Neural progenitor cell (in vitro differentiated cells): ENCODE measurements around the gene SMOC2. TPM values are rescaled to one million over a fixed set of nuclear protein-coding genes. Genes with fewer than 3 reads are reported as not detected.

Experiments used
- DNase-seq: peaks from one replicate; pipeline ENCODE4 v3.0.0-alpha.2; 2016; ENCODE audit warnings: low spot score
- H2AFZ ChIP-seq: fragments of 200-600 bp; sonication (generic); replicated peaks from 2 replicates; pipeline ENCODE4 v1.6.1; 2016; ENCODE audit warnings: antibody characterized with exemption
- H3F3A ChIP-seq: fragments of 200-600 bp; sonication (generic); 2 replicates; pipeline ENCODE4 v1.6.1; 2016; ENCODE audit warnings: antibody characterized with exemption, low read depth
- H3K27ac ChIP-seq: fragments of 200-600 bp; sonication (generic); 2 replicates; pipeline ENCODE4 v1.5.1; 2016; ENCODE audit warnings: mild to moderate bottlenecking
- H3K27me3 ChIP-seq: fragments of 200-600 bp; sonication (generic); 2 replicates; pipeline ENCODE4 v1.6.1; 2016; ENCODE audit warnings: mild to moderate bottlenecking, moderate library complexity
- H3K36me3 ChIP-seq: fragments of 200-600 bp; sonication (generic); 2 replicates; pipeline ENCODE4 v1.5.1; 2016
- H3K4me1 ChIP-seq: fragments of 200-600 bp; sonication (generic); 2 replicates; pipeline ENCODE4 v1.6.1; 2016; ENCODE audit warnings: mixed run types
- H3K4me2 ChIP-seq: fragments of 200-600 bp; sonication (generic); 2 replicates; pipeline ENCODE4 v1.6.1; 2016
- H3K4me3 ChIP-seq: fragments of 200-600 bp; sonication (generic); 2 replicates; pipeline ENCODE4 v1.5.1; 2016
- H3K79me2 ChIP-seq: fragments of 200-600 bp; sonication (generic); 2 replicates; pipeline ENCODE4 v1.6.1; 2016; ENCODE audit warnings: low read depth
- H3K9ac ChIP-seq: fragments of 200-600 bp; sonication (generic); 2 replicates; pipeline ENCODE4 v1.6.1; 2016
- H3K9me3 ChIP-seq: fragments of 200-600 bp; sonication (generic); 2 replicates; pipeline ENCODE4 v1.5.1; 2016; ENCODE audit warnings: low read depth
- H4K20me1 ChIP-seq: fragments of 200-600 bp; sonication (generic); 2 replicates; pipeline ENCODE4 v1.6.1; 2016; ENCODE audit warnings: low read depth
- H3K27ac Mint-ChIP-seq: 3 replicates; pipeline ENCODE4 v1.8.0; 2021; ENCODE audit warnings: mixed read lengths
- H3K27me3 Mint-ChIP-seq: 2 replicates; pipeline ENCODE4 v1.8.0; 2022; ENCODE audit warnings: low read depth, mild to moderate bottlenecking, inconsistent platforms, moderate library complexity, mixed read lengths; ENCODE audit not compliant: insufficient read depth
- H3K36me3 Mint-ChIP-seq: 3 replicates; pipeline ENCODE4 v1.8.0; 2021; ENCODE audit warnings: mixed read lengths
- H3K4me1 Mint-ChIP-seq: 3 replicates; pipeline ENCODE4 v1.8.0; 2021; ENCODE audit warnings: mixed read lengths
- H3K4me3 Mint-ChIP-seq: 3 replicates; pipeline ENCODE4 v1.8.0; 2021; ENCODE audit warnings: mild to moderate bottlenecking, moderate library complexity, mixed read lengths
- H3K9me3 Mint-ChIP-seq: 3 replicates; pipeline ENCODE4 v1.8.0; 2020; ENCODE audit warnings: mixed read lengths
- EZH2 ChIP-seq: fragments of 200-600 bp; sonication (generic); IDR thresholded peaks from 2 replicates; pipeline ENCODE4 v1.6.1; 2017; ENCODE audit warnings: antibody characterized with exemption, mild to moderate bottlenecking, moderate library complexity
- EZH2phosphoT487 ChIP-seq: fragments of 200-600 bp; sonication (generic); IDR thresholded peaks from 2 replicates; pipeline ENCODE4 v1.6.1; 2017; ENCODE audit warnings: antibody characterized with exemption
- total RNA-seq: library from RNA; depleted of rRNA; stranded (reverse); fragments of >200 nt; gene quantifications from 2 replicates; pipeline ENCODE4 v1.2.3, GENCODE V29; 2015; ENCODE audit warnings: low replicate concordance
- TF ChIP-seq, protein P1 (sequence below): fragments of 200-600 bp; sonication (generic); IDR thresholded peaks from 2 replicates; pipeline ENCODE4 v1.5.1; 2017; ENCODE audit warnings: antibody characterized with exemption, mild to moderate bottlenecking

SMOC2 gene
- total RNA-seq, 1 donor from 2014 or later: 0.75 TPM

DNA sequence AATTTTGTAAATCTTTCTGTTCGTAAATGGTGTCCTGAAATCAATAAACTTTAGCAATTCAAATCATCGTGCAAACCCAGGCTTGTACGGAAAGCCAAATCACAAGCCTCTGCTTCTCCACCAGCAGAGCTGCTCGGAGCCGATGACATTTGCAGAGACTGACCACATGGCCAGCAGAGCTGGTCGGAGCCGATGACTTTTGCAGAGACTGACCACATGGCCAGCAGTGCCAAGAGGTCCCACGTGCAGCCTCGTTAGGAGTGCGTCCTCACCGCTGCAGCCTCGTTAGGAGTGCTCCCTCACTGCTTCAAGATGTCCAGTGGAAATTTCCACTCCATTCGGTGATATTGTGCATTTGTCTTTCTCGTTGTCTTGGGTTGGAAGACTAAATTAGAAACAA, 28.5 kb downstream of the SMOC2 start:
- Histone ChIP-seq H3K36me3 (no peaks in the 10 kb centered on the region), H3F3A (no peaks in the 10 kb centered on the region), H4K20me1 (no peaks in the 10 kb centered on the region), H3K27me3 (no peaks in the 10 kb centered on the region), H3K79me2 (no peaks in the 10 kb centered on the region), H3K27ac (no peak overlapping the region), H3K4me1 (peaks cover 9% of the 10 kb centered on the region), H3K4me3 (no peak overlapping the region), H2AFZ (no peak overlapping the region), H3K9ac (no peak overlapping the region), H3K4me2 (no peak overlapping the region), H3K9me3 (no peaks in the 10 kb centered on the region)
- Mint-ChIP-seq H3K9me3 (no peaks in the 10 kb centered on the region), H3K36me3 (no peaks in the 10 kb centered on the region), H3K4me1 (peaks cover 14% of the 10 kb centered on the region), H3K4me3 (no peak overlapping the region), H3K27ac (no peak overlapping the region), H3K27me3 (peaks cover 10% of the 10 kb centered on the region)
- TF ChIP-seq EZH2phosphoT487: no peak
- TF ChIP-seq EZH2: no peak
- TF ChIP-seq, protein P1, sequence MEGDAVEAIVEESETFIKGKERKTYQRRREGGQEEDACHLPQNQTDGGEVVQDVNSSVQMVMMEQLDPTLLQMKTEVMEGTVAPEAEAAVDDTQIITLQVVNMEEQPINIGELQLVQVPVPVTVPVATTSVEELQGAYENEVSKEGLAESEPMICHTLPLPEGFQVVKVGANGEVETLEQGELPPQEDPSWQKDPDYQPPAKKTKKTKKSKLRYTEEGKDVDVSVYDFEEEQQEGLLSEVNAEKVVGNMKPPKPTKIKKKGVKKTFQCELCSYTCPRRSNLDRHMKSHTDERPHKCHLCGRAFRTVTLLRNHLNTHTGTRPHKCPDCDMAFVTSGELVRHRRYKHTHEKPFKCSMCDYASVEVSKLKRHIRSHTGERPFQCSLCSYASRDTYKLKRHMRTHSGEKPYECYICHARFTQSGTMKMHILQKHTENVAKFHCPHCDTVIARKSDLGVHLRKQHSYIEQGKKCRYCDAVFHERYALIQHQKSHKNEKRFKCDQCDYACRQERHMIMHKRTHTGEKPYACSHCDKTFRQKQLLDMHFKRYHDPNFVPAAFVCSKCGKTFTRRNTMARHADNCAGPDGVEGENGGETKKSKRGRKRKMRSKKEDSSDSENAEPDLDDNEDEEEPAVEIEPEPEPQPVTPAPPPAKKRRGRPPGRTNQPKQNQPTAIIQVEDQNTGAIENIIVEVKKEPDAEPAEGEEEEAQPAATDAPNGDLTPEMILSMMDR: no peak
- peak; percentile 25 for DNase-seq

DNA sequence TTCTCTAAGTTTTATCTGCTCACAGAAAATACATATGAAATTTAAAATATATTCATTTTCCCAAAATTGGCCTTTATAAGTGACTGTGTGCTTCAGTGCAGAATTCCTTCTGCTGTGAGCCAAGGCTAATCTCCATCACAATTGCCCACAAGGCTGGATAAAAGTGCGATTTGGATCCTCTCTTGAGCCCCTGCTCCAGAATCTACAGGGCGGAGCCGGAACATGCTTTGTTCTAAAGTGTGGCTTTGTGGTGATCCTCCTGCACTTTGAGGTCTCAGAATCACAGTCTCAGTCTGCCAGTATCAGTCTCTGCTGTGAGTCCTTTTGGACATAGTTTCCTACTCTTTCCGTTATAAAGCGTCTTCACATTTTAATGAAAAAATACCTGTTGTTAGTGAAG, 28.9 kb downstream of the SMOC2 start:
- no peak overlapping the region for H3K4me2 ChIP-seq
- no peak overlapping the region for H3K4me3 ChIP-seq
- no peaks in the 10 kb centered on the region for H4K20me1 ChIP-seq
- H3K9me3 ChIP-seq: no peaks in the 10 kb centered on the region
- no peak overlapping the region for H3K27ac ChIP-seq
- no peak overlapping the region for H3K27ac Mint-ChIP-seq
- peaks cover 10% of the 10 kb centered on the region for H3K27me3 Mint-ChIP-seq
- no peaks in the 10 kb centered on the region for H3K27me3 ChIP-seq
- TF ChIP-seq, protein P1: no peak
- TF ChIP-seq EZH2 (no peak), EZH2phosphoT487 (no peak)
- DNase-seq: peak; percentile 61
- peaks cover 10% of the 10 kb centered on the region for H3K4me1 Mint-ChIP-seq
- no peaks in the 10 kb centered on the region for H3F3A ChIP-seq
- H3K9ac ChIP-seq: no peak overlapping the region
- no peak overlapping the region for H2AFZ ChIP-seq
- H3K4me3 Mint-ChIP-seq: no peak overlapping the region
- H3K36me3 Mint-ChIP-seq: no peaks in the 10 kb centered on the region
- no peaks in the 10 kb centered on the region for H3K9me3 Mint-ChIP-seq
- H3K36me3 ChIP-seq: no peaks in the 10 kb centered on the region
- peaks cover 9% of the 10 kb centered on the region for H3K4me1 ChIP-seq
- H3K79me2 ChIP-seq: no peaks in the 10 kb centered on the region

DNA sequence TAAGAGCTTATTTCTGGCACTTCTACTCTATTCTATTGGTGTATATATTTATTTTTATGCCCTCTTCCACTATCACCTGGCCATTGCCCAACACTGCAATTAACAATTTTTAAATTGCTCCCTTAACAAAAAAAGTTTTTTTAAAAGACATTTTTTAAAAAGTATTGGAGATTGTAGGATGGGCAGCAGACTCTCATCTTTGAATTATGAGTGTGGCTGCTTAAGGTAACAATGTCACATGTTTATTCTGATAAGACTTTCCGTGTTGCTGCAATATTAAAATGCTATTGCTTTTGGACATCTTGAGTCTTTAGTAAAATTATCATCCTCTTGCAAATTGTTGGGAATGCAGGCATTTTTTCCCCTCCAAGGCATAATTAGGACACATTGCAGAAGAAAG, 31.4 kb downstream of the SMOC2 start:
- Histone ChIP-seq H3K9me3 (no peaks in the 10 kb centered on the region), H3K9ac (no peak overlapping the region), H2AFZ (no peak overlapping the region), H3F3A (no peaks in the 10 kb centered on the region), H3K36me3 (no peaks in the 10 kb centered on the region), H3K4me2 (no peak overlapping the region), H4K20me1 (no peaks in the 10 kb centered on the region), H3K27me3 (no peaks in the 10 kb centered on the region), H3K4me1 (peaks cover 9% of the 10 kb centered on the region), H3K4me3 (no peak overlapping the region), H3K27ac (no peak overlapping the region), H3K79me2 (no peaks in the 10 kb centered on the region)
- no peak overlapping the region for H3K4me3 Mint-ChIP-seq
- H3K9me3 Mint-ChIP-seq: peaks cover 1% of the 10 kb centered on the region
- peaks cover 6% of the 10 kb centered on the region for H3K27me3 Mint-ChIP-seq
- no peaks in the 10 kb centered on the region for H3K36me3 Mint-ChIP-seq
- DNase-seq: no peak
- H3K27ac Mint-ChIP-seq: no peak overlapping the region
- TF ChIP-seq, protein P1: no peak
- TF ChIP-seq EZH2phosphoT487 (no peak), EZH2 (no peak)
- H3K4me1 Mint-ChIP-seq: peaks cover 5% of the 10 kb centered on the region
